ENCODE results near the gene CHAMP1. TPM values are rescaled to one million over a fixed set of nuclear protein-coding genes. Genes with fewer than 3 reads are reported as not detected.

The CHAMP1 gene
- total and polyA plus RNA-seq, 2 of the 8 experiments (the other 6 are each of a cell fraction or from before 2014, with no cell fraction given), result 26.8 to 41.9 TPM

GRCh38 chr13:114303700-114304327, 10.5 kb upstream of the CHAMP1 start (continued):
- TF ChIP-seq USF2 (IDR thresholded peaks at IDR 0.05; ENCODE audit: low read length) (no peak), BRCA1 (IDR thresholded peaks at IDR 0.05; ENCODE audit: low read depth, low read length) (no peak), SP2 (IDR thresholded peaks at IDR 0.05; ENCODE audit: low read length) (no peak), E2F6 (IDR thresholded peaks at IDR 0.05) (no peak), CHD7 (IDR thresholded peaks at IDR 0.05; ENCODE audit: insufficient replicate concordance, low read length) (no peak), KDM1A (IDR thresholded peaks at IDR 0.05; ENCODE audit: borderline replicate concordance, low read length) (no peak), JUN (IDR thresholded peaks at IDR 0.05; ENCODE audit: low read depth, low read length) (no peak), HDAC2 (IDR thresholded peaks at IDR 0.05; ENCODE audit: borderline replicate concordance in 1 of 2, low read depth in 2 of 2, low read length in 2 of 2) (no peak)
